ENCODE results near the gene ZNF181.
"Not testable (repeated sequence)": the region's sequence is repeated elsewhere in the genome, so short reads cannot be mapped to it uniquely, and the experiment has no call there.

ZNF181 gene

DNA sequence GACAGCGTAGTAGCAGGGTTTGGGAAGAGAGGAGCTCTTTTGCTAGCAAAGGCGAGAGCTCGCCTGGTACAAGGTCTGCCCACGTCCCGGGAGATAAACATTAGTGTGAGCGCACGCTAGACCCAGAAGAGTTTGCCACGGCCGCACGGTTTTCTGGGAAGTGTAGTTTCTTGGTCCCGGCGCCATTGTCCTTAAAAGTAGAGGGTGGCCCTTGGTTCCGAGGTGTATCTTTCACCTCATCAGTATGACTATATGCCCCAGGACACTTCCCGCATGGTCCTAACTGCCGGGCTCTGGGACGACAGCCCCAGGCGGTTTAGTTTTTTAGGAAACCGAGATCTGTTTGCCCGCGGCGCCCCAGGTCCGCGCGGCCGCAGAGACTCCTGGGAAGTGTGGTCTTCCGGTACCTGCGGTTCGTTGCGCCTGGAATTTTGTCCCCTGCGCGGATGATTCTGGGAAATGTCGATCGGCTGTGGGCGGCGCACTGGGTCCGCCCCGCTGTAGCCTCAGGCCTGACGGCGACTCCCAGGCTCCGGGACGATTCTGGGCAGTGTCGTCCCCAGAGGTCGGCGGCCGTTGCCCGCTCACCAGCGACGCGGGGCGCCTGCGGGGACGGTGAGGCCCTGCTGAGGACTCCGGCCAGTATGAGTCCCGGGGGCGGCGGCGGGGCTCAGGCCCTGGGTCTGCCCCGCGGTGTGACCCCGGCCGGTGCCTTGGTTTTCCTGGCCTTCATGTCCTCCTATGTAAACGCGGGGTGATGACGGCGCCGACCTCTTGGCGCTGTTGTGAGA lies at the start of gene ZNF181:
TSS of gene ZNF181 (plus strand) at position 498 of the 791 bp plus-strand sequence. CDS start 795 bp downstream, outside the sequence.
- peak within 1 kb of the TSS; percentile 99 for H3K4me3 ChIP-seq (ENCODE audit: low read depth, low read length)
- peaks cover 6% of the 10 kb centered on the region for H3K79me2 ChIP-seq (ENCODE audit: control insufficient read depth, insufficient read depth, low read length, unreplicated experiment)
- peak within 1 kb of the TSS; percentile 96 for H3K27ac ChIP-seq (ENCODE audit: low read depth, low read length)
- H3K27me3 ChIP-seq (ENCODE audit: insufficient read depth, low read length) = no peaks in the 10 kb centered on the region
- peaks cover 3% of the 10 kb centered on the region for H3K4me1 ChIP-seq (ENCODE audit: control insufficient read depth, insufficient read depth, low read length, unreplicated experiment)
- peaks cover 26% of the 10 kb centered on the region for H3K36me3 ChIP-seq (ENCODE audit: insufficient read depth, low read length)
- H2AFZ ChIP-seq (ENCODE audit: low read length, unreplicated experiment) = peak within 1 kb of the TSS; percentile 91

- H2AFZ ChIP-seq (ENCODE audit: low read length, unreplicated experiment); H3K4me3 ChIP-seq (ENCODE audit: low read depth, low read length); H3K79me2 ChIP-seq (ENCODE audit: control insufficient read depth, insufficient read depth, low read length, unreplicated experiment); H3K27ac ChIP-seq (ENCODE audit: low read depth, low read length); H3K4me1 ChIP-seq (ENCODE audit: control insufficient read depth, insufficient read depth, low read length, unreplicated experiment); H3K27me3 ChIP-seq (ENCODE audit: insufficient read depth, low read length): not testable (repeated sequence)
- peaks cover 46% of the 10 kb centered on the region for H3K36me3 ChIP-seq (ENCODE audit: insufficient read depth, low read length)
Observed at GRCh38 chr19:34685266-34685665, 48.8 kb upstream of the ZNF181 start.

GRCh38 chr19:34686455-34686854 lies 47.6 kb upstream of the ZNF181 start:
- Histone ChIP-seq H3K27me3 (ENCODE audit: insufficient read depth, low read length) (no peaks in the 10 kb centered on the region), H3K27ac (ENCODE audit: low read depth, low read length) (no peak overlapping the region), H3K4me1 (ENCODE audit: control insufficient read depth, insufficient read depth, low read length, unreplicated experiment) (no peaks in the 10 kb centered on the region), H3K36me3 (ENCODE audit: insufficient read depth, low read length) (peaks cover 35% of the 10 kb centered on the region), H2AFZ (ENCODE audit: low read length, unreplicated experiment) (no peak overlapping the region), H3K4me3 (ENCODE audit: low read depth, low read length) (no peak overlapping the region), H3K79me2 (ENCODE audit: control insufficient read depth, insufficient read depth, low read length, unreplicated experiment) (no peaks in the 10 kb centered on the region)

DNA sequence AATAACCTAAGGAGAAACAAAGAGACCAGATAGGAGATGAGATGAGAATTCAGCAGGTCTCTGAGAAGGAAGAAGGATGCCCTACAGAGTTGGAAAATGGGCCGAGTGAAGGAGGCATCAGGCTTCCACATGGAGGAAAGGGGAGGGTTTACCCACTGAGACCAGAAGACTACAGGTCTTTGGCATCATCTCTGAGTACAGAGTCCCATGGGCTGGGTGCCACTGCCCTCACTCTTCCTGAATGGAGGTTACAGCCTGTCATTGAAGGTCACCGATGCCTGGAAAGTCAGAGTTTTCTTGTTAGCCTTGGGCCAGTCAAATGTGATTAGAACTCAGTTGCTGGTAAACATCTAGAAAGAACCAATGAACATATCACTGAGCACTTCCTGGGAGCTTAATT lies 46.7 kb upstream of the ZNF181 start:
- no peak overlapping the region for H3K4me3 ChIP-seq (ENCODE audit: low read depth, low read length)
- no peak overlapping the region for H2AFZ ChIP-seq (ENCODE audit: low read length, unreplicated experiment)

GRCh38 chr19:34688592-34688991 lies 45.5 kb upstream of the ZNF181 start:
- Histone ChIP-seq H3K4me3 (ENCODE audit: low read depth, low read length) (no peak overlapping the region), H3K27me3 (ENCODE audit: insufficient read depth, low read length) (no peaks in the 10 kb centered on the region), H2AFZ (ENCODE audit: low read length, unreplicated experiment) (no peak overlapping the region), H3K79me2 (ENCODE audit: control insufficient read depth, insufficient read depth, low read length, unreplicated experiment) (no peaks in the 10 kb centered on the region), H3K36me3 (ENCODE audit: insufficient read depth, low read length) (peaks cover 14% of the 10 kb centered on the region), H3K4me1 (ENCODE audit: control insufficient read depth, insufficient read depth, low read length, unreplicated experiment) (peaks cover 6% of the 10 kb centered on the region), H3K27ac (ENCODE audit: low read depth, low read length) (no peak overlapping the region)

More for the DNA sequence above, 46.7 kb upstream of the ZNF181 start:
- no peak overlapping the region for H3K27ac ChIP-seq (ENCODE audit: low read depth, low read length)
- H3K36me3 ChIP-seq (ENCODE audit: insufficient read depth, low read length) = peaks cover 26% of the 10 kb centered on the region
- no peaks in the 10 kb centered on the region for H3K4me1 ChIP-seq (ENCODE audit: control insufficient read depth, insufficient read depth, low read length, unreplicated experiment)
- H3K79me2 ChIP-seq (ENCODE audit: control insufficient read depth, insufficient read depth, low read length, unreplicated experiment) = no peaks in the 10 kb centered on the region
- no peaks in the 10 kb centered on the region for H3K27me3 ChIP-seq (ENCODE audit: insufficient read depth, low read length)

DNA sequence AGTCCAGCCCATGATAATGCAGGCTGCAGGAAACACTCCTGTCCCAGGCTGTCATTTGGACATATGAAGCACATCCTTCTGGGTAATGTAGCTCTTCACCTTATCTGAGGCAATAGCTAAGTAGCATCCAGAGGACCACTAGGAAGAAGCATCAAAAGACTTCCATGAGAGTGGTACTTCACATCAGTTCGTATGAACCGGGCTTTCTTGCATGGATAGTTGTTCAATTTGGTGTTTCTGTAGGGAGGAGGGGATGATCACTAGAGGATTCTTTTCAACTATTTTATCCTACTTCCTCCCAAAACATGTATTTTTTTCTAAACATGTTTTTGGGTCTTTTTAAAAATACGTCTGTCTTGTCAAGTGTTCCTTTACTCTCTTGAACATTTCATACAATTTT lies 43.7 kb upstream of the ZNF181 start:
- H3K4me1 ChIP-seq (ENCODE audit: control insufficient read depth, insufficient read depth, low read length, unreplicated experiment) = peaks cover 6% of the 10 kb centered on the region
- H3K36me3 ChIP-seq (ENCODE audit: insufficient read depth, low read length) = no peaks in the 10 kb centered on the region
- H2AFZ ChIP-seq (ENCODE audit: low read length, unreplicated experiment) = no peak overlapping the region
- H3K4me3 ChIP-seq (ENCODE audit: low read depth, low read length) = no peak overlapping the region
- H3K27ac ChIP-seq (ENCODE audit: low read depth, low read length) = no peak overlapping the region
- H3K27me3 ChIP-seq (ENCODE audit: insufficient read depth, low read length) = no peaks in the 10 kb centered on the region
- no peaks in the 10 kb centered on the region for H3K79me2 ChIP-seq (ENCODE audit: control insufficient read depth, insufficient read depth, low read length, unreplicated experiment)

GRCh38 chr19:34692549-34692948 lies 41.5 kb upstream of the ZNF181 start:
- Histone ChIP-seq H2AFZ (ENCODE audit: low read length, unreplicated experiment) (no peak overlapping the region), H3K79me2 (ENCODE audit: control insufficient read depth, insufficient read depth, low read length, unreplicated experiment) (no peaks in the 10 kb centered on the region), H3K4me1 (ENCODE audit: control insufficient read depth, insufficient read depth, low read length, unreplicated experiment) (peaks cover 6% of the 10 kb centered on the region), H3K36me3 (ENCODE audit: insufficient read depth, low read length) (no peaks in the 10 kb centered on the region), H3K27me3 (ENCODE audit: insufficient read depth, low read length) (no peaks in the 10 kb centered on the region), H3K4me3 (ENCODE audit: low read depth, low read length) (no peak overlapping the region), H3K27ac (ENCODE audit: low read depth, low read length) (no peak overlapping the region)

- H3K4me3 ChIP-seq (ENCODE audit: low read depth, low read length) = no peak overlapping the region
- no peaks in the 10 kb centered on the region for H3K4me1 ChIP-seq (ENCODE audit: control insufficient read depth, insufficient read depth, low read length, unreplicated experiment)
- H3K79me2 ChIP-seq (ENCODE audit: control insufficient read depth, insufficient read depth, low read length, unreplicated experiment) = no peaks in the 10 kb centered on the region
- H2AFZ ChIP-seq (ENCODE audit: low read length, unreplicated experiment) = no peak overlapping the region
- no peaks in the 10 kb centered on the region for H3K27me3 ChIP-seq (ENCODE audit: insufficient read depth, low read length)
- H3K36me3 ChIP-seq (ENCODE audit: insufficient read depth, low read length) = no peaks in the 10 kb centered on the region
- H3K27ac ChIP-seq (ENCODE audit: low read depth, low read length) = no peak overlapping the region
Observed at GRCh38 chr19:34707661-34708060, 26.4 kb upstream of the ZNF181 start.

DNA sequence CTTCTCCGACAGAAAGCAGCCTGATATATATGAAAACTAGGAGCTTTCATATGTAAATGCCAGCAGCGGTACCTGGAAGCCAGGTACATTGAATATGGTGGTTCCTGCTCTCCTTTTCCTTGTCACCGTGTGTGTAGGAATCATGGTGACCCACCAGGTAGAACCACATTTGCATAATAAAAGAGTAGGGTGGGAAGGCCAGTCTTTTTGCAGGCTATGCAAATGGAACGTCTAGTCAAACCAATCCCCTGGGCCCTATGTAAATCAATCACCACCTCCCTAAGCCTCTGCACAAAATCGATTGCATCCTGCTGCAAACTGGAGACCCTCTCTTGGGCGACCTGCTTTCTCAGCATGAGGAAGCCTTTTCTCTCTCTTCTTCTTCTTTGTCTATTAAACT lies 22.2 kb upstream of the ZNF181 start:
- Histone ChIP-seq H3K27ac (ENCODE audit: low read depth, low read length) (no peak overlapping the region), H3K4me3 (ENCODE audit: low read depth, low read length) (no peak overlapping the region), H3K27me3 (ENCODE audit: insufficient read depth, low read length) (peaks cover 4% of the 10 kb centered on the region; the same call in 1 of the 2 replicates), H3K79me2 (ENCODE audit: control insufficient read depth, insufficient read depth, low read length, unreplicated experiment) (no peaks in the 10 kb centered on the region), H3K36me3 (ENCODE audit: insufficient read depth, low read length) (no peaks in the 10 kb centered on the region), H2AFZ (ENCODE audit: low read length, unreplicated experiment) (no peak overlapping the region), H3K4me1 (ENCODE audit: control insufficient read depth, insufficient read depth, low read length, unreplicated experiment) (no peaks in the 10 kb centered on the region)

DNA sequence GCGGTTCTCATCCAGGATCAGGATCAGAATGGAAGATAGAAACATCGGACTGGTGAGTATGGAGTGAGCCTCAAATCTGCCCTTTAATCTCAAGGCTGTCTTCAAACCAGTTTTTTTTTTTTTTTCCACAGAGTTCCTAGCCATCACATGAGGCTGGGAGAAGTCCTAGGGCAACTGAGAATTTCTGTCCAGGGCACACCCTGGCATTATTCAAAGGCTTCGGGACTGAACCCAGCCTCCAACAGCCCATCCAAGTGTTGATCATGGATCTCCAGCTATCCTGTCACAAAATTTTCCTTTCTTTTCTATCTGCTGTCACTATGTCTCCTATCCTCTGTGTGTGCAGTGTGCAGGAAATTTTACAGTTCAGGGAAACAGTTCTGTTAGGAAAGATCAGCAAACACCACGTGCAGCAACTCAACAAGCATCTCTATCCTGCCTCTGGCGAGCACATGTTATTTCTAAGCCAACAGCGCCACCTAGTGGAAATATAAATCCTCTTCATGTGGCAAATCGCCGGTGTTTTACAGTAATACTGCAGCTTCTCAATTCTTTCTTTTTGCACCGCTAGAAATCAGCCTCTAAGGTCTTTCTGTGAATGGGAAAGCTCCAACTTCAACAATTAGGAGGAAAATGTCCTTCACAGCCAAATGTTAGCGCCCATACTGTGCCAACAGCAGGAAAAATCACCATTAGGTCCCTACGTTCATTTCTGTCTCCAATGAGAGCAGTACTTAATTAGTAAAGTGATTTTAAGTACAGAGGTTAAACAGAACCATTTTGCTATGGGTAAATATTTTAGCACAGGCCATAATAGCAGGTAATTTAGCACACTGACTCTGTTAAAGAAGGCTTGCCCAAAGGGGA lies 21.4 kb upstream of the ZNF181 start:
- H2AFZ ChIP-seq (ENCODE audit: low read length, unreplicated experiment) = no peak overlapping the region
- no peak overlapping the region for H3K4me3 ChIP-seq (ENCODE audit: low read depth, low read length)
- H3K27ac ChIP-seq (ENCODE audit: low read depth, low read length) = no peak overlapping the region
- no peaks in the 10 kb centered on the region for H3K79me2 ChIP-seq (ENCODE audit: control insufficient read depth, insufficient read depth, low read length, unreplicated experiment)
- peaks cover 11% of the 10 kb centered on the region; the same call in 1 of the 2 replicates for H3K27me3 ChIP-seq (ENCODE audit: insufficient read depth, low read length)
- no peaks in the 10 kb centered on the region for H3K4me1 ChIP-seq (ENCODE audit: control insufficient read depth, insufficient read depth, low read length, unreplicated experiment)
- H3K36me3 ChIP-seq (ENCODE audit: insufficient read depth, low read length) = no peaks in the 10 kb centered on the region

Measured in ACC112 (cell line).